Measurements from ENCODE around the gene TTBK2. TPM values are rescaled to one million over a fixed set of nuclear protein-coding genes. Genes with fewer than 3 reads are reported as not detected.

The TTBK2 gene
- total RNA-seq, 1 experiment from 2014 or later, result 18.6 TPM

- no peaks in the 10 kb centered on the region for H3K4me1 Mint-ChIP-seq
- no peaks in the 10 kb centered on the region for H3K9me3 Mint-ChIP-seq
- ATAC-seq, result no peak
- H3K27ac Mint-ChIP-seq, result no peak overlapping the region
- ChIA-PET POLR2A (interaction anchor here (0.7 kb wide), 1 partner anchor 1308 kb away, joined by 3 read pairs; no protein-coding TSS in a partner anchor), CTCF (no interaction called here)
- H3K4me3 Mint-ChIP-seq, result no peak overlapping the region
- TF ChIP-seq CREB1 (CRISPR knock-in tag; IDR thresholded peaks at IDR 0.05) (no peak), ZNF138 (CRISPR knock-in tag; conservative IDR thresholded peaks at IDR 0.05) (no peak), JUN (CRISPR knock-in tag; IDR thresholded peaks at IDR 0.05) (no peak), ZMAT4 (CRISPR knock-in tag; IDR thresholded peaks at IDR 0.05) (no peak), GRHL2 (CRISPR knock-in tag; IDR thresholded peaks at IDR 0.05; ENCODE audit: insufficient replicate concordance, severe bottlenecking) (no peak), MYBL2 (CRISPR knock-in tag; IDR thresholded peaks at IDR 0.05) (no peak), PREB (CRISPR knock-in tag; IDR thresholded peaks at IDR 0.05; ENCODE audit: borderline replicate concordance) (no peak), EMX1 (CRISPR knock-in tag; IDR thresholded peaks at IDR 0.05) (no peak), HMGXB4 (CRISPR knock-in tag; IDR thresholded peaks at IDR 0.05) (no peak), TCF7 (CRISPR knock-in tag; IDR thresholded peaks at IDR 0.05; ENCODE audit: low read depth) (no peak), ZSCAN18 (CRISPR knock-in tag; IDR thresholded peaks at IDR 0.05) (no peak), ZBTB43 (CRISPR knock-in tag; IDR thresholded peaks at IDR 0.05) (no peak), CTCF (IDR thresholded peaks at IDR 0.05) (no peak), ZBTB21 (CRISPR knock-in tag; IDR thresholded peaks at IDR 0.05; ENCODE audit: borderline replicate concordance) (no peak), MXD4 (CRISPR knock-in tag; IDR thresholded peaks at IDR 0.05; ENCODE audit: borderline replicate concordance) (no peak), ETV6 (CRISPR knock-in tag; IDR thresholded peaks at IDR 0.05) (no peak)
- H3K27me3 Mint-ChIP-seq (ENCODE audit: low read depth), result no peaks in the 10 kb centered on the region
- H3K36me3 Mint-ChIP-seq, result peaks cover 49% of the 10 kb centered on the region
- no peak for DNase-seq (ENCODE audit: low spot score)
Observed at GRCh38 chr15:42955518-42955917, 34.9 kb upstream of the TTBK2 start.

GRCh38 chr15:42954291-42954690 lies 33.7 kb upstream of the TTBK2 start:
- POLR2A ChIA-PET, result no interaction called here
- peaks cover 49% of the 10 kb centered on the region for H3K36me3 Mint-ChIP-seq
- CTCF ChIA-PET, result interaction anchor here (1.2 kb wide), 1 partner anchor 153 kb away, joined by 4 read pairs; no protein-coding TSS in a partner anchor
- TF ChIP-seq ZMAT4 (CRISPR knock-in tag; IDR thresholded peaks at IDR 0.05) (no peak), MLX (CRISPR knock-in tag; IDR thresholded peaks at IDR 0.05) (no peak), ZNF396 (CRISPR knock-in tag; IDR thresholded peaks at IDR 0.05; ENCODE audit: borderline replicate concordance) (no peak), ZNF263 (CRISPR knock-in tag; IDR thresholded peaks at IDR 0.05; ENCODE audit: low read depth) (no peak), KAT7 (CRISPR knock-in tag; IDR thresholded peaks at IDR 0.05; ENCODE audit: borderline replicate concordance) (no peak), GRHL2 (CRISPR knock-in tag; IDR thresholded peaks at IDR 0.05; ENCODE audit: insufficient replicate concordance, severe bottlenecking) (no peak), ZBTB43 (CRISPR knock-in tag; IDR thresholded peaks at IDR 0.05) (no peak), RORB (CRISPR knock-in tag; IDR thresholded peaks at IDR 0.05) (no peak), ETV6 (CRISPR knock-in tag; IDR thresholded peaks at IDR 0.05) (no peak)

More at GRCh38 chr15:42954291-42954690, 33.7 kb upstream of the TTBK2 start:
- H3K4me1 Mint-ChIP-seq, result no peaks in the 10 kb centered on the region
- H3K27ac Mint-ChIP-seq, result no peak overlapping the region
- H3K27me3 Mint-ChIP-seq (ENCODE audit: low read depth), result no peaks in the 10 kb centered on the region
- H3K9me3 Mint-ChIP-seq, result no peaks in the 10 kb centered on the region
- ATAC-seq (no peak), DNase-seq (ENCODE audit: low spot score) (no peak)
- no peak overlapping the region for H3K4me3 Mint-ChIP-seq

All from WTC11 (cell line).